Limb (tissue), 2 donors: Measurements from ENCODE around the gene CRTC1.

Experiments used
- DNase-seq, 2 donors: peaks; one replicate each; pipeline ENCODE4 v3.0.0-alpha.2; 2016; ENCODE audit errors: extremely low spot score in 2 of 2

Gene CRTC1

GRCh38 chr19:18699403-18700054 lies 16.0 kb downstream of the CRTC1 start:
- DNase-seq, result no peak

GRCh38 chr19:18700501-18701249 lies 17.2 kb downstream of the CRTC1 start:
- DNase-seq, result peak in 1 of 2 donors; percentile 66

- DNase-seq, result no peak
Measured at GRCh38 chr19:18701250-18701608, 17.7 kb downstream of the CRTC1 start.

- no peak for DNase-seq
Measured at GRCh38 chr19:18704054-18704453, 20.6 kb downstream of the CRTC1 start.

GRCh38 chr19:18704971-18705370 lies 21.5 kb downstream of the CRTC1 start:
- DNase-seq, result no peak

- DNase-seq, result no peak
Measured at GRCh38 chr19:18708452-18709231, 25.2 kb downstream of the CRTC1 start.

GRCh38 chr19:18709546-18709945 lies 26.1 kb downstream of the CRTC1 start:
- DNase-seq, result no peak

- no peak for DNase-seq
Measured at GRCh38 chr19:18710186-18710585, 26.7 kb downstream of the CRTC1 start.

GRCh38 chr19:18710996-18711751 lies 27.7 kb downstream of the CRTC1 start:
- DNase-seq, result peak; percentile 76 to 77

GRCh38 chr19:18711893-18712292 lies 28.4 kb downstream of the CRTC1 start:
- DNase-seq, result no peak

- DNase-seq, result peak in 1 of 2 donors; percentile 47
Measured at GRCh38 chr19:18712981-18713380, 29.5 kb downstream of the CRTC1 start.

GRCh38 chr19:18713550-18714117 lies 30.2 kb downstream of the CRTC1 start:
- DNase-seq, result no peak

- no peak for DNase-seq
Measured at GRCh38 chr19:18715416-18715815, 31.9 kb downstream of the CRTC1 start.

GRCh38 chr19:18716857-18717256 lies 33.4 kb downstream of the CRTC1 start:
- no peak for DNase-seq

- no peak for DNase-seq
Measured at GRCh38 chr19:18717601-18718000, 34.1 kb downstream of the CRTC1 start.

GRCh38 chr19:18718015-18718526 lies 34.6 kb downstream of the CRTC1 start:
- DNase-seq, result no peak

- DNase-seq, result no peak
Measured at GRCh38 chr19:18718846-18719458, 35.5 kb downstream of the CRTC1 start.

GRCh38 chr19:18719541-18719940 lies 36.1 kb downstream of the CRTC1 start:
- DNase-seq, result no peak

- no peak for DNase-seq
Measured at GRCh38 chr19:18723871-18724377, 40.4 kb downstream of the CRTC1 start.
